GM21390 (cell line): ENCODE measurements around the gene ZNF821.
"Not testable (repeated sequence)": the region's sequence is repeated elsewhere in the genome, so short reads cannot be mapped to it uniquely, and the experiment has no call there.

Experiments used
- ATAC-seq: cut with Tn5 transposase; IDR thresholded peaks from one replicate; pipeline ENCODE4 v1.9.1; 2021; ENCODE audit not compliant: unreplicated experiment

Gene ZNF821

DNA sequence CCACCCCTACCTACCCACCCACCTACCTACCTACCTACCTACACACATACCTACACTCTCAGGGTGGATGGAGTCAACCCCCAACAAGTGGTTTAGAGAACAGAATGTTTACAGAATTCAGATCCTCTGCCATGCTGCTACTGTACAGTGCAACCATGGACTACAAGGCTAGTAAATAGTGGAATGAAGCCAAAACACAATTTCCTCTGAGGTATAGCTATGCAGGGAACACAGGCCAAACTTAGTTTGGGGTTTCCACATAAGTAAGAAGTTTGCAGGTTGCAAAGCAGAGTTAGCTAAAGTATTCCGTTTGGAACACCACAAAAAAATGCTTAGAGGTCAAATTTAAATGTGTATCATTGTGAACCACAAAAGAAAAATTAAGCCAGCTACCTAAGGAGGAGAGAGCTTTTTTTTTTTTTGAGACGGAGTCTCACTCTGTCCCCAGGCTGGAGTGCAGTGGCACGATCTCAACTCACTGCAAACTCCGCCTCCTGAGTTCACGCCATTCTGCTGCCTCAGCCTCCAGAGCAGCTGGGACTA is 72.7 kb downstream of the ZNF821 start:
- ATAC-seq, result no peak

- ATAC-seq, result not testable (repeated sequence)
These were observed 73.8 kb downstream of the ZNF821 start for GRCh38 chr16:71810155-71810530.
